Middle frontal gyrus (tissue), 1 donor: ENCODE measurements around the gene AP4B1.

Source experiments
- DNase-seq: peaks from one replicate; pipeline ENCODE4 v3.0.0-alpha.2; 2015; ENCODE audit warnings: low spot score; ENCODE audit errors: extremely low spot score

Gene AP4B1

GRCh38 chr1:113895098-113895497 is 9.5 kb downstream of the AP4B1 start:
- DNase-seq, result no peak

GRCh38 chr1:113893267-113893666 is 11.3 kb downstream of the AP4B1 start:
- DNase-seq, result no peak

- DNase-seq, result no peak
These were observed 12.9 kb downstream of the AP4B1 start for GRCh38 chr1:113891631-113892220.

- DNase-seq, result no peak
These were observed 13.8 kb downstream of the AP4B1 start for GRCh38 chr1:113890816-113891215.

- no peak for DNase-seq
These were observed 17.0 kb downstream of the AP4B1 start, which contains the start of gene BCL2L15 for GRCh38 chr1:113887402-113888175. Gene BCL2L15 (minus strand): TSS chr1:113887581. CDS start chr1:113887375, 206 bp downstream.

- DNase-seq, result no peak
These were observed 17.9 kb downstream of the AP4B1 start for GRCh38 chr1:113886417-113887401.

- no peak for DNase-seq
These were observed 22.9 kb downstream of the AP4B1 start for GRCh38 chr1:113881661-113882060.

GRCh38 chr1:113879739-113880038 is 24.9 kb downstream of the AP4B1 start:
- no peak for DNase-seq

- DNase-seq, result no peak
These were observed 28.4 kb downstream of the AP4B1 start for GRCh38 chr1:113876176-113876575.

- no peak for DNase-seq
These were observed 28.9 kb downstream of the AP4B1 start for GRCh38 chr1:113875714-113876113.

- DNase-seq, result no peak
These were observed 30.4 kb downstream of the AP4B1 start for GRCh38 chr1:113874012-113874879.

GRCh38 chr1:113872219-113872935 is 32.2 kb downstream of the AP4B1 start:
- DNase-seq, result no peak

GRCh38 chr1:113871597-113872113 is 32.9 kb downstream of the AP4B1 start, which contains the start of gene PTPN22:
Gene PTPN22 (minus strand): TSS chr1:113871712.
- DNase-seq, result no peak

- no peak for DNase-seq
These were observed 33.8 kb downstream of the AP4B1 start for GRCh38 chr1:113870778-113871177.

GRCh38 chr1:113868387-113869083 is 36.1 kb downstream of the AP4B1 start:
- no peak for DNase-seq

- no peak for DNase-seq
These were observed 43.0 kb downstream of the AP4B1 start for GRCh38 chr1:113861641-113862040.

- no peak for DNase-seq
These were observed 43.7 kb downstream of the AP4B1 start for GRCh38 chr1:113860891-113861290.

- DNase-seq, result no peak
These were observed 45.0 kb downstream of the AP4B1 start for GRCh38 chr1:113859478-113860175.

GRCh38 chr1:113858982-113859381 is 45.6 kb downstream of the AP4B1 start:
- no peak for DNase-seq
